ENCODE measurements around the gene SDF2L1.
"Not testable (repeated sequence)": the region's sequence is repeated elsewhere in the genome, so short reads cannot be mapped to it uniquely, and the experiment has no call there.

SDF2L1 gene

GRCh38 chr22:21602579-21602978, 39.5 kb upstream of the SDF2L1 start:
- TF ChIP-seq CTCF (conservative IDR thresholded peaks at IDR 0.05) = no peak
- no peak overlapping the region for H3K27ac ChIP-seq

GRCh38 chr22:21603973-21604372, 38.1 kb upstream of the SDF2L1 start:
- no peak for TF ChIP-seq CTCF (conservative IDR thresholded peaks at IDR 0.05)
- H3K27ac ChIP-seq = no peak overlapping the region; the same call in 1 of the 2 replicates

GRCh38 chr22:21605887-21606564, 36.1 kb upstream of the SDF2L1 start:
- no peak overlapping the region for H3K27ac ChIP-seq
- no peak for TF ChIP-seq CTCF (conservative IDR thresholded peaks at IDR 0.05)

GRCh38 chr22:21606775-21607174, 35.3 kb upstream of the SDF2L1 start:
- TF ChIP-seq CTCF (conservative IDR thresholded peaks at IDR 0.05) = no peak
- no peak overlapping the region for H3K27ac ChIP-seq

- H3K27ac ChIP-seq = not testable (repeated sequence)
Measured at GRCh38 chr22:21609556-21610157, 32.4 kb upstream of the SDF2L1 start.

GRCh38 chr22:21611210-21611977, 30.7 kb upstream of the SDF2L1 start:
- TF ChIP-seq CTCF (conservative IDR thresholded peaks at IDR 0.05) = no peak
- no peak overlapping the region for H3K27ac ChIP-seq

- H3K27ac ChIP-seq = no peak overlapping the region
- TF ChIP-seq CTCF (conservative IDR thresholded peaks at IDR 0.05) = no peak
Measured at GRCh38 chr22:21612858-21613257, 29.2 kb upstream of the SDF2L1 start.

Measured in VCaP (cell line).